Measurements from ENCODE around the gene PCBP1.
A peak's percentile ranks its signal among the peaks of the same experiment; 100 is the strongest.

Gene PCBP1

DNA sequence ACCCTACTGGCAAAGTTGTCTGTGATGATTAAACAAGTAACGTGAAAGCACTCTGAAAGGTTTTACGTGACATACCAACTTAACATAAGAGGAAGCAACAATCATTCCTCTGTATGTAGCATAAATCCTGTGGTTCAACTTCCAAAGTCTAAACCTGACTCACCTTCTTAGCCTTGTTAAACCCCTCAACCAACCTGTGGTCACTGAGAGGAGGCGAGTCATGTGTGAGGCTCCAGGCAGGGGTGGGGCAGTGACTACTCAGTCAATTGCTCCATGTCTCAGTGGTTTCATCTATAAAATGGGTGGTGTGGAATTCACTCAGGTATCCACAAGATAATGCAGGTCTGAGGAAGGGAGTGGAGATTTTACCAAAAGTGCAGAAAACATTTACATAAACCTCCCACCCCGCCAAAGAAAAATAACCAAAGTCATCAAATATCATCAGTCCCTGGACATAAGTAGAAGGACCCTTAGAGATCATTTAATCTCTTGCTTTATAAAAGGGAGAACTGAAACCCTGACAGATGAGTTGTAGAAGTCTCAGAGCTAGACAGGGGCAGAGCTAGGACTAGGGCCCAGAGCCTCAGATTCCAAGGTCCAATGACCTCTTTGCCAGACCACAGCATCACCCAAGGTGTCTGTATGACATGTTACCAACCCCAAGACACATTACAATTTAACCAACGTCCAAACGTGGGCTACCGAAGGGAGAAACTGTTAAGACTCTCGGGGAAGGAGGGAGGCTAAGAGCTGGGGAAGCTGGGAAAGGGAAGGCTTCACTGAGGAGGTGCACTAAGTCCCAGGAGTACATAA, 3.7 kb upstream of the PCBP1 start:
- Histone ChIP-seq H3K9me3 (ENCODE audit: control insufficient read depth, low read length) (no peaks in the 10 kb centered on the region), H3K9ac (ENCODE audit: low read length) (peak overlapping the region; percentile 99), H3K27me3 (replicated peaks; ENCODE audit: control insufficient read depth, insufficient read depth, low read length) (no peaks in the 10 kb centered on the region), H3K4me1 (ENCODE audit: control insufficient read depth, insufficient read depth, low read length) (peaks cover 24% of the 10 kb centered on the region), H3K4me3 (ENCODE audit: low read length) (no peak overlapping the region), H3K36me3 (ENCODE audit: control insufficient read depth, insufficient read depth, low read length, severe bottlenecking) (peaks cover 58% of the 10 kb centered on the region)
- DNase-seq (ENCODE audit: low read depth) = no peak

- peak overlapping the region; percentile 90 for H3K4me3 ChIP-seq (ENCODE audit: low read length)
- H3K27me3 ChIP-seq (replicated peaks; ENCODE audit: control insufficient read depth, insufficient read depth, low read length) = no peaks in the 10 kb centered on the region
- no peaks in the 10 kb centered on the region for H3K9me3 ChIP-seq (ENCODE audit: control insufficient read depth, low read length)
- no peak for DNase-seq (ENCODE audit: low read depth)
- peaks cover 42% of the 10 kb centered on the region for H3K36me3 ChIP-seq (ENCODE audit: control insufficient read depth, insufficient read depth, low read length, severe bottlenecking)
- peaks cover 30% of the 10 kb centered on the region for H3K4me1 ChIP-seq (ENCODE audit: control insufficient read depth, insufficient read depth, low read length)
- H3K9ac ChIP-seq (ENCODE audit: low read length) = peak overlapping the region; percentile 99
Measured at GRCh38 chr2:70084973-70085710, 2.1 kb upstream of the PCBP1 start.

DNA sequence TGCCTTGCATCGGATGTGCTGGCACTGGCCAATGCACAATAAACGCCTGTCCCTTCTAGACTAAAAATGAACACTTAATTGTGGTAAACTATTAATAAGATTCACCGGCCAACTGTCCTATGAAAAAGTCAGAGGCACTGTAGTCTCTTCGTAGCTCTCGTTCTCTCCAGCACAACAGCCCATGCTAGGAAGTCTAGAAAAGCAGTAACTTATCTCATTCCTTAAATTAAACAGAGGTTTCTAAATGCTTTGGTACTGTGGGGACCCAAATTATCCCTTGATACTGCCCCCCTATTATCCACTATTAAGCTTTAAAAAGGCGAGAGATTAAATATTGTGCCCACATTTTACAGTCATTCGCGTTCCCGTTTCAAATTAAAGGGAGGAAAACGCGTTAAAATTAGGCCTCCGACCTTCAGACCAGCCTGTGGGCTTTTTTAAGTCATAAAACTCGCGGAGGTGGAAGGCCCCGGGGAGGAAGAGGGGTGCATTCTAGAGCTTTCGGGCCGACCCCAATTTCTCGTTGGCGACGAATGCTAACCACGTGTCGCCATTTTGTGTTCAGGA, 1.5 kb upstream of the PCBP1 start:
- no peak for DNase-seq (ENCODE audit: low read depth)
- no peaks in the 10 kb centered on the region for H3K27me3 ChIP-seq (replicated peaks; ENCODE audit: control insufficient read depth, insufficient read depth, low read length)
- peaks cover 32% of the 10 kb centered on the region for H3K4me1 ChIP-seq (ENCODE audit: control insufficient read depth, insufficient read depth, low read length)
- H3K9ac ChIP-seq (ENCODE audit: low read length) = peak overlapping the region; percentile 99
- peaks cover 36% of the 10 kb centered on the region for H3K36me3 ChIP-seq (ENCODE audit: control insufficient read depth, insufficient read depth, low read length, severe bottlenecking)
- H3K4me3 ChIP-seq (ENCODE audit: low read length) = peak overlapping the region; percentile 90
- H3K9me3 ChIP-seq (ENCODE audit: control insufficient read depth, low read length) = no peaks in the 10 kb centered on the region

DNA sequence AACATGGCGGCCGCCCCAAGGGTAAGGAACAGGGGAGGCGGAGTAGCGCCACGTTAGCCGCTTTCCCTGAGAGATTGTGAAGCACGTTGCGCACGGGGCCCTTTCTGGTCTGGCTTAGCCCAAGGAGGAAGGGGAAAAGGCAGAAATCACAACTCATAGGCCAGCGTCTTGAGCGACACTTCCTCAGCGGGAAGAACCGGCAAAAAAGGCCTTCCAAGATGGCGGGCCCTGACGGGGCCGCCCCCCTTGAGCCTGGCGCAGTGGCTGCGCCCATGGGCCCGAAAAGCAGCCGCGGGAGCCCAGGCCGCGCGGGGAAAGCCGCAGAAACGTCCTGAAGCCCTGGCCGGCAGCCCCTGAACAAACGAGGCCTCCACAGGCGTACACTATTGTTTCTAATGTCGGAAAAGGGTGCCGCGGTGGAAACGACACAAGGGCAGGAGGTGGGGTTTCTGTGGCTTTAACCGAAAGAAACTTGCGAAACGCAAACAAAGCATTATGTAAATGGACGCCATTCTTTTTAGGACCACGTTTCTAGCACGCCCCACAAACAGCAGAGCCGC, 919 bp upstream of the PCBP1 start:
- H3K36me3 ChIP-seq (ENCODE audit: control insufficient read depth, insufficient read depth, low read length, severe bottlenecking) = peaks cover 30% of the 10 kb centered on the region
- no peaks in the 10 kb centered on the region for H3K27me3 ChIP-seq (replicated peaks; ENCODE audit: control insufficient read depth, insufficient read depth, low read length)
- H3K9me3 ChIP-seq (ENCODE audit: control insufficient read depth, low read length) = no peaks in the 10 kb centered on the region
- peak; percentile 89 for DNase-seq (ENCODE audit: low read depth)
- H3K4me1 ChIP-seq (ENCODE audit: control insufficient read depth, insufficient read depth, low read length) = peaks cover 32% of the 10 kb centered on the region
- peak overlapping the region; percentile 90 for H3K4me3 ChIP-seq (ENCODE audit: low read length)
- H3K9ac ChIP-seq (ENCODE audit: low read length) = peak overlapping the region; percentile 99

GRCh38 chr2:70087702-70088597, 673 bp downstream of the PCBP1 start:
- Histone ChIP-seq H3K9me3 (ENCODE audit: control insufficient read depth, low read length) (no peaks in the 10 kb centered on the region), H3K4me1 (ENCODE audit: control insufficient read depth, insufficient read depth, low read length) (peaks cover 32% of the 10 kb centered on the region), H3K9ac (ENCODE audit: low read length) (peak overlapping the region; percentile 99), H3K36me3 (ENCODE audit: control insufficient read depth, insufficient read depth, low read length, severe bottlenecking) (peaks cover 15% of the 10 kb centered on the region), H3K27me3 (replicated peaks; ENCODE audit: control insufficient read depth, insufficient read depth, low read length) (no peaks in the 10 kb centered on the region), H3K4me3 (ENCODE audit: low read length) (peak overlapping the region; percentile 91)
- DNase-seq (ENCODE audit: low read depth) = peak; percentile 67

DNA sequence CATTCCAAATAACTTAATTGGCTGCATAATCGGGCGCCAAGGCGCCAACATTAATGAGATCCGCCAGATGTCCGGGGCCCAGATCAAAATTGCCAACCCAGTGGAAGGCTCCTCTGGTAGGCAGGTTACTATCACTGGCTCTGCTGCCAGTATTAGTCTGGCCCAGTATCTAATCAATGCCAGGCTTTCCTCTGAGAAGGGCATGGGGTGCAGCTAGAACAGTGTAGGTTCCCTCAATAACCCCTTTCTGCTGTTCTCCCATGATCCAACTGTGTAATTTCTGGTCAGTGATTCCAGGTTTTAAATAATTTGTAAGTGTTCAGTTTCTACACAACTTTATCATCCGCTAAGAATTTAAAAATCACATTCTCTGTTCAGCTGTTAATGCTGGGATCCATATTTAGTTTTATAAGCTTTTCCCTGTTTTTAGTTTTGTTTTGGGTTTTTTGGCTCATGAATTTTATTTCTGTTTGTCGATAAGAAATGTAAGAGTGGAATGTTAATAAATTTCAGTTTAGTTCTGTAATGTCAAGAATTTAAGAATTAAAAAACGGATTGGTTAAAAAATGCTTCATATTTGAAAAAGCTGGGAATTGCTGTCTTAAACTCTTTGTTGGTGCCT, 1.4 kb downstream of the PCBP1 start:
- Histone ChIP-seq H3K27me3 (replicated peaks; ENCODE audit: control insufficient read depth, insufficient read depth, low read length) (no peaks in the 10 kb centered on the region), H3K4me1 (ENCODE audit: control insufficient read depth, insufficient read depth, low read length) (peaks cover 32% of the 10 kb centered on the region), H3K9ac (ENCODE audit: low read length) (peak overlapping the region; percentile 99), H3K36me3 (ENCODE audit: control insufficient read depth, insufficient read depth, low read length, severe bottlenecking) (peaks cover 7% of the 10 kb centered on the region), H3K4me3 (ENCODE audit: low read length) (peak overlapping the region; percentile 91), H3K9me3 (ENCODE audit: control insufficient read depth, low read length) (no peaks in the 10 kb centered on the region)
- DNase-seq (ENCODE audit: low read depth) = no peak

GRCh38 chr2:70089220-70089982, 2.1 kb downstream of the PCBP1 start:
- Histone ChIP-seq H3K4me1 (ENCODE audit: control insufficient read depth, insufficient read depth, low read length) (peaks cover 28% of the 10 kb centered on the region), H3K4me3 (ENCODE audit: low read length) (peak overlapping the region; percentile 91)
- DNase-seq (ENCODE audit: low read depth) = peak; percentile 42

GRCh38 chr2:70089983-70090525, 2.8 kb downstream of the PCBP1 start:
- Histone ChIP-seq H3K36me3 (ENCODE audit: control insufficient read depth, insufficient read depth, low read length, severe bottlenecking) (no peaks in the 10 kb centered on the region), H3K4me3 (ENCODE audit: low read length) (peak overlapping the region; percentile 91), H3K27me3 (replicated peaks; ENCODE audit: control insufficient read depth, insufficient read depth, low read length) (no peaks in the 10 kb centered on the region), H3K4me1 (ENCODE audit: control insufficient read depth, insufficient read depth, low read length) (peaks cover 28% of the 10 kb centered on the region), H3K9ac (ENCODE audit: low read length) (peak overlapping the region; percentile 40), H3K9me3 (ENCODE audit: control insufficient read depth, low read length) (no peaks in the 10 kb centered on the region)
- DNase-seq (ENCODE audit: low read depth) = no peak

More at GRCh38 chr2:70089220-70089982, 2.1 kb downstream of the PCBP1 start:
- Histone ChIP-seq H3K36me3 (ENCODE audit: control insufficient read depth, insufficient read depth, low read length, severe bottlenecking) (peaks cover under 1% of the 10 kb centered on the region), H3K27me3 (replicated peaks; ENCODE audit: control insufficient read depth, insufficient read depth, low read length) (no peaks in the 10 kb centered on the region), H3K9me3 (ENCODE audit: control insufficient read depth, low read length) (no peaks in the 10 kb centered on the region), H3K9ac (ENCODE audit: low read length) (peak overlapping the region; percentile 99)

- no peaks in the 10 kb centered on the region for H3K36me3 ChIP-seq (ENCODE audit: control insufficient read depth, insufficient read depth, low read length, severe bottlenecking)
- H3K4me3 ChIP-seq (ENCODE audit: low read length) = no peak overlapping the region
- H3K27me3 ChIP-seq (replicated peaks; ENCODE audit: control insufficient read depth, insufficient read depth, low read length) = no peaks in the 10 kb centered on the region
- no peak overlapping the region for H3K9ac ChIP-seq (ENCODE audit: low read length)
- DNase-seq (ENCODE audit: low read depth) = no peak
- H3K9me3 ChIP-seq (ENCODE audit: control insufficient read depth, low read length) = no peaks in the 10 kb centered on the region
- peaks cover 28% of the 10 kb centered on the region for H3K4me1 ChIP-seq (ENCODE audit: control insufficient read depth, insufficient read depth, low read length)
Measured at GRCh38 chr2:70090706-70091334, 3.5 kb downstream of the PCBP1 start.

Measured in adipocyte (in vitro differentiated cells).